Mononuclear cell (primary cell): Measurements from ENCODE around the gene SLC27A4. TPM values are rescaled to one million over a fixed set of nuclear protein-coding genes. Genes with fewer than 3 reads are reported as not detected.
A peak's percentile ranks its signal among the peaks of the same experiment; 100 is the strongest.

Experiments used
- H3K27me3 ChIP-seq: 2 replicates; pipeline ENCODE4 v1.6.0; 2011; ENCODE audit warnings: low read length, control low read depth; ENCODE audit not compliant: insufficient read depth
- H3K4me1 ChIP-seq: 2 replicates; pipeline ENCODE4 v1.5.1; 2011; ENCODE audit warnings: mild to moderate bottlenecking, low read length, control low read depth; ENCODE audit not compliant: insufficient read depth
- H3K4me3 ChIP-seq: 2 replicates; pipeline ENCODE4 v1.5.1; 2011; ENCODE audit warnings: mild to moderate bottlenecking, low read length, moderate library complexity
- H3K9me3 ChIP-seq: 2 replicates; pipeline ENCODE4 v1.5.1; 2011; ENCODE audit warnings: low read depth, mild to moderate bottlenecking, control low read depth, low read length
- total RNA-seq: library from RNA; depleted of rRNA; stranded (reverse); fragments of >200 nt; gene quantifications from one replicate; pipeline ENCODE4 v1.2.3, GENCODE V29; 2012

SLC27A4 gene
- 2.1 TPM for total RNA-seq

- Histone ChIP-seq H3K27me3 (no peaks in the 10 kb centered on the region), H3K4me1 (peaks cover 20% of the 10 kb centered on the region), H3K4me3 (peak within 1 kb of the TSS; percentile 66), H3K9me3 (no peaks in the 10 kb centered on the region)
Observed at GRCh38 chr9:128339761-128340690, at the start of gene SLC27A4. Gene SLC27A4 (plus strand): TSS chr9:128340527. CDS start chr9:128343133, 2,606 bp downstream.

GRCh38 chr9:128292009-128292408, 48.3 kb upstream of the SLC27A4 start:
- Histone ChIP-seq H3K9me3 (no peaks in the 10 kb centered on the region), H3K27me3 (no peaks in the 10 kb centered on the region), H3K4me1 (no peaks in the 10 kb centered on the region), H3K4me3 (no peak overlapping the region)

- no peaks in the 10 kb centered on the region for H3K4me1 ChIP-seq
- H3K27me3 ChIP-seq = no peaks in the 10 kb centered on the region
- H3K9me3 ChIP-seq = no peaks in the 10 kb centered on the region
- H3K4me3 ChIP-seq = no peak overlapping the region
Observed at GRCh38 chr9:128293091-128293490, 47.2 kb upstream of the SLC27A4 start.

DNA sequence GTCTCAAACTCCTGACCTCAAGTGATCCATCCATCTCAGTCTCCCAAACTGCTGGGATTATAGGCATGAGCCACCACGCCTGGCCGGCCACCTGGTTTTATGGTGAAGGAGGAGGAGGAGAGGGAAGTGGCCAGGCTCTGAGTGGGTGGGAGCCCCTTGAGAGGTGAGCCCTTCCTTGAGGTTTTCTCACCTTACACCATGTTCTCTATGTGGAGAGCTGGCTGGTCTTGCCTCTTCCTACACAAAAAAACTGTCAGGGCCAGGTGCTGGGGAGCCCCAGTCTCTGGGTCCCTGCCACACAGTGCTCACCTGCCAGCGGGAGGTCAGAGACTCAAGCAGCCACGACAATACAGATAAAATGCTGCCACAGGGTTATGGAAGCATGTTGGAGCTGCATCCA, 46.2 kb upstream of the SLC27A4 start:
- Histone ChIP-seq H3K4me1 (no peaks in the 10 kb centered on the region), H3K9me3 (no peaks in the 10 kb centered on the region), H3K4me3 (no peak overlapping the region), H3K27me3 (no peaks in the 10 kb centered on the region)

GRCh38 chr9:128296340-128297220, 43.7 kb upstream of the SLC27A4 start:
- no peaks in the 10 kb centered on the region for H3K4me1 ChIP-seq
- H3K9me3 ChIP-seq = no peaks in the 10 kb centered on the region
- no peaks in the 10 kb centered on the region for H3K27me3 ChIP-seq
- no peak overlapping the region for H3K4me3 ChIP-seq

GRCh38 chr9:128297221-128297773, 43.0 kb upstream of the SLC27A4 start:
- Histone ChIP-seq H3K4me1 (no peaks in the 10 kb centered on the region), H3K9me3 (no peaks in the 10 kb centered on the region), H3K4me3 (no peak overlapping the region), H3K27me3 (no peaks in the 10 kb centered on the region)

DNA sequence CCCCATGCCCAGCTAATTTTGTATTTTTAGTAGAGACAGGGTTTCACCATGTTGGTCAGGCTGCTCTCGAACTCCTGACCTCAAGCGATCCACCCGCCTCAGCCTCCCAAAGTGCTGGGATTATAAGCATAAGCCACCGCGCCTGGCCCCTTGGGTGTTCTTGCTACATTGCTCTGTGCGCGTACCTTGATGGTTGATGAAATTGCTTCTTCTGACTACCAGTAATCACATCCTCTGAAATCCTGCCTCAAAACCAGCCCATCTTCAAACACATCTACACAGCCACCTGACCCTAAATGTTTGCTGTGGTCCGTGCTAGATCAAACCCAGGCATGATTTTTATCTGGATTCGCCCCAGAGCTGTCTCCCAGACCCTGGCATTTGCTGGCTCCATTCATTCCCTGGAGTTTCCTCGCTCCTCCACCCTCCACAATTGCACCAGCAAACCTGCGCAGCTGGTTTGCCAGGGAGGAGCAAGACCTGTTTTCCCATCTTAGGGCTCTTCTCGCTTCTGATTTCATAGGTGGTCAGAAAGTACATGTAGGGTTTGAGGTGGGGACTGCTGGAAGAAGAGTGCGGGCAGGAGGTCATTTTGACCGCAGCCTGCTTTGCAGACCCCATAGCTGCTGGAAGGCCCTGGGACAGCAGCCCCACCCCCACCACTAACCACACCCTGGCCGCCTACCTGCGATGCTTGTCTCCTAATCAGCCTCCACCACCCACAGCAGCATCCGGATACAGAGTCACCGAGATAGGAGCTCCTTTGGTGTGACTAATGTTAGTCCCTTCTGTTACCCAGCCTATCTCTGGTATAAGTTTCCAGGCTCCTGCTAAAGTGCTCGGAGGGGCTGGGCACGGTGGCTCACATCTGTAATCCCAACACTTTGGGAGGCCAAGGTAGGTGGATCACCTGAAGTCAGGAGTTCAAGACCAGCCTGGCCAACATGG, 41.5 kb upstream of the SLC27A4 start:
- Histone ChIP-seq H3K4me1 (no peaks in the 10 kb centered on the region), H3K9me3 (no peaks in the 10 kb centered on the region), H3K4me3 (no peak overlapping the region), H3K27me3 (no peaks in the 10 kb centered on the region)

DNA sequence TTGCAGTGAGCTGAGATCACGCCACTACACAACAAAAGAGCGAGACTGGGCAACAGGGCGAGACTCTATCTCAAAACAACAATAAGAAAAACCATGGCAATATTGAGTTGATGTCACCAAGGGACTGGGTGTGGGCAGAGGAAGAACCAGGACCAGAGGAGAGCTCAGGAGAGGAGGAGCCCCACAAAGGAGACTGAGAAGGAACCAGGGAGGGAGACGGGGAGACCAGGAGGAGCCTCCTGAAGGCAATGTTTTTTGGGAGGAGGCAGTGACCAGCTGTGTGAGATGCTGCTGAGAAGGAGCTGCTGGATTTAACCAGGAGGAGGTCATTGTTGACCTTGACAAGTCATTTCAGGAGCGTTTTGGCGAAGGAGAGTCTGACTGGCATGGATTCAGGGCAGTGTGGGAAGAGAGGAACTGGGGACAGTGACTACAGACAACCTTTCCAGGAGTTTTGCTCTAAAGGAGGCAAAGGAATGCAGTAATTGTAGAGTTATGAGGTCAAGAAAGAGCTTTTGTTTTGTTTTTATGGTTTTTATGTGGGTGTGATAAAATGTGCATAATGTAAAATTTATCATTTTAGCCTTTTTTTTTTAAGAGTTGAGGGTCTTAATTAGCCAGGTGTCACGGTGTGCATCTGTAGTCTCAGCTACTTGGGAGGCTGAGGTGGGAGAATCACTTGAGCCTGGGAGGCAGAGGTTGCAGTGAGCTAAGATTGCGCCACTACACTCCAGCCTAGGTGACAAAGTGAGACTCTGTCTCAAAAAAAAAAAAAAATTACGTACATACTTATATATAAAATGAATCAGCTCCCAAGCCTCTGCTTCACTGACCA, 36.0 kb upstream of the SLC27A4 start:
- Histone ChIP-seq H3K4me1 (no peaks in the 10 kb centered on the region), H3K9me3 (no peaks in the 10 kb centered on the region), H3K27me3 (no peaks in the 10 kb centered on the region), H3K4me3 (no peak overlapping the region)

DNA sequence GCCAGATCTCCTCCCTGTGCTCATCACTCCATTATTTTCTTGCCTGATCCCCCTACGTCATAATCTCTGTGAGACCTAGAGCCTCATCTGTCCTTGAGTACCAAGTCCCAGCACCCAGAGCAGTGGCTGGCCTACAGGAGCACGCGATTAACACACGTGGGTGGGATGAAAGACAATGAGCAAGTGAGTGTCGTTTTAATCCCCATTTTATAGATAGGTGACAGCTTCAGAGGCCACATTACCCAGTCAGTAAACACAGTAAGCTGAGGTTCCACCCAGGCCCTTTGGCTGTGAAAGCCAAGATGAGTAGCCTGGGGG, 35.4 kb upstream of the SLC27A4 start:
- no peaks in the 10 kb centered on the region for H3K9me3 ChIP-seq
- no peaks in the 10 kb centered on the region for H3K4me1 ChIP-seq
- H3K4me3 ChIP-seq = no peak overlapping the region
- no peaks in the 10 kb centered on the region for H3K27me3 ChIP-seq

GRCh38 chr9:128309551-128309950, 30.8 kb upstream of the SLC27A4 start:
- Histone ChIP-seq H3K9me3 (no peaks in the 10 kb centered on the region), H3K27me3 (no peaks in the 10 kb centered on the region), H3K4me1 (no peaks in the 10 kb centered on the region), H3K4me3 (no peak overlapping the region)

DNA sequence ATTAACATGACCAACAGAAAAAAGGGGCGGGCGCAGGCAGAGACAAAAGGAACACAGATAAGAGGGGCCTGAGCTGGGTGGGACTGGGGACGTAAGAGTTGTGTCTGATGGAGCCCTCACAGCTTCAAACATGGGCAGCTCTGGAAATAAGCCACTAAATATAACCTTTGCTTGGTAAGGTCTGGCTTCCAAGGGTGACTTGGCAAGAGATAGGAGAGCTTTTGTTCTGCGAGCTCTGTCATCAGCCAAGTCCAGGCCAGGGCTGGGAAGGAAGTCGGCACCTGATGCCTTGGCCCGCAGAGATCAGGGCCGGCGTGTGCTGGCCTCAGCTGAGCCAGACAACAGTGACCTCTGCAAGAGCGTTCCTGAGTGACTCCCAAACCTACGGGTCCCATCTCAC, 29.9 kb upstream of the SLC27A4 start:
- H3K4me3 ChIP-seq = no peak overlapping the region
- no peaks in the 10 kb centered on the region for H3K9me3 ChIP-seq
- no peaks in the 10 kb centered on the region for H3K4me1 ChIP-seq
- H3K27me3 ChIP-seq = no peaks in the 10 kb centered on the region

- H3K4me3 ChIP-seq = no peak overlapping the region
- H3K4me1 ChIP-seq = no peaks in the 10 kb centered on the region
- no peaks in the 10 kb centered on the region for H3K27me3 ChIP-seq
- H3K9me3 ChIP-seq = no peaks in the 10 kb centered on the region
Observed at GRCh38 chr9:128314697-128315096, 25.6 kb upstream of the SLC27A4 start.

GRCh38 chr9:128316421-128316820, 23.9 kb upstream of the SLC27A4 start:
- Histone ChIP-seq H3K9me3 (no peaks in the 10 kb centered on the region), H3K27me3 (no peaks in the 10 kb centered on the region), H3K4me1 (peaks cover 3% of the 10 kb centered on the region), H3K4me3 (no peak overlapping the region)

DNA sequence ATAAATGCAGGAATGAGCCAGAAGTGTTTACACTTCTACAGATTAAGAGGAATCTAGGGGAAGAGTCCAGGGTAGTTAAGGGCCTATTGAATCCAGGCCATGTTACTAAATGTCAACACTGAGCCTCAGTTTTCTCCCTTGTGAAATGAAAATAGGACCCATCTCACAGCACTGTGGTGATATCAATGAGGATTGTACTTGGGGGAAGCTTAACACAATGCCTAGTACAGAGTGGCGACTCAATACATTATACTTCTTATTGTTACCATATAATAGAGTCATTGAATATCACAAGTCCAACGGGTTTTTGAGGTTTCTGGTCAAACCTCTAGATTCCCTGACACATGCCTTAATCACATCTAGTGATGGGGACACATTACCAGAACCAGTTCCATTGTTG, 22.7 kb upstream of the SLC27A4 start:
- Histone ChIP-seq H3K4me3 (no peak overlapping the region), H3K4me1 (peaks cover 10% of the 10 kb centered on the region), H3K27me3 (no peaks in the 10 kb centered on the region), H3K9me3 (no peaks in the 10 kb centered on the region)
